ENCODE measurements around the gene LPP. TPM values are rescaled to one million over a fixed set of nuclear protein-coding genes. Genes with fewer than 3 reads are reported as not detected.

Gene LPP
- total RNA-seq, 1 donor from 2014 or later, result 28.2 TPM

DNA sequence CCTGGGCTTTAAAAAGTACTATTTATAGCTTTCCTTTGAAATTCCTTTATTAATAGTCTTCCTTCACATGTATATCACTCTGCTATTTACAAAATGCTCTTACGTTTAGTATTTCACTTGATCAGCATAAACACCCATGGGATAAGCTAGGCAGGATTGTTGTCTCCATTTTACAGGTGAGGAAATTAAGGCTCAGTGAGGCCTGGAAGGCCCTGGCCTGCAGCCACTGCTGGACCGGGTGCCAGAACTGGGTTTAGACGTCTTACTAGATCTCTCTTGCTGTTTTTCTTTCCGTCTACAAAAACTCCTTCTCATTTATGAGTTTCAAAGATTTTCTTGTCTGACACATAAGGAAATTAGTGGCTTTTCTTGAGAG lies 236.4 kb downstream of the LPP start:
- Histone ChIP-seq H3K9ac (ENCODE audit: low read depth in 1 of 3, low read length in 3 of 3) (peak overlapping the region; percentile 40 to 62 (median 46)), H3K27ac (ENCODE audit: low read depth, low read length) (peak overlapping the region; percentile 61), H3K4me1 (ENCODE audit: control insufficient read depth in 3 of 3, insufficient read depth in 3 of 3, low read length in 3 of 3) (peaks cover 14 to 20% (median 15%) of the 10 kb centered on the region in 3 donors), H3K27me3 (ENCODE audit: control insufficient read depth in 3 of 3, insufficient read depth in 3 of 3, low read length in 3 of 3) (no peaks in the 10 kb centered on the region), H3K36me3 (ENCODE audit: control insufficient read depth in 3 of 3, insufficient read depth in 3 of 3, low read length in 3 of 3) (no peaks in the 10 kb centered on the region), H3K9me3 (ENCODE audit: control insufficient read depth in 3 of 3, low read length in 3 of 3) (no peaks in the 10 kb centered on the region), H3K4me3 (ENCODE audit: low read length in 3 of 3) (peak overlapping the region in 1 of 3 donors; percentile 18)

GRCh38 chr3:188390775-188391443 lies 237.0 kb downstream of the LPP start:
- Histone ChIP-seq H3K36me3 (ENCODE audit: control insufficient read depth in 3 of 3, insufficient read depth in 3 of 3, low read length in 3 of 3) (no peaks in the 10 kb centered on the region), H3K27ac (ENCODE audit: low read depth, low read length) (peak overlapping the region; percentile 61), H3K9me3 (ENCODE audit: control insufficient read depth in 3 of 3, low read length in 3 of 3) (no peaks in the 10 kb centered on the region), H3K27me3 (ENCODE audit: control insufficient read depth in 3 of 3, insufficient read depth in 3 of 3, low read length in 3 of 3) (no peaks in the 10 kb centered on the region), H3K4me1 (ENCODE audit: control insufficient read depth in 3 of 3, insufficient read depth in 3 of 3, low read length in 3 of 3) (peaks cover 14 to 20% (median 15%) of the 10 kb centered on the region in 3 donors), H3K9ac (ENCODE audit: low read depth in 1 of 3, low read length in 3 of 3) (peak overlapping the region; percentile 40 to 62 (median 46)), H3K4me3 (ENCODE audit: low read length in 3 of 3) (no peak overlapping the region)

- H3K9me3 ChIP-seq (ENCODE audit: control insufficient read depth in 3 of 3, low read length in 3 of 3), result no peaks in the 10 kb centered on the region
- H3K27me3 ChIP-seq (ENCODE audit: control insufficient read depth in 3 of 3, insufficient read depth in 3 of 3, low read length in 3 of 3), result no peaks in the 10 kb centered on the region
- peaks cover 15 to 23% (median 18%) of the 10 kb centered on the region in 3 donors for H3K4me1 ChIP-seq (ENCODE audit: control insufficient read depth in 3 of 3, insufficient read depth in 3 of 3, low read length in 3 of 3)
- no peak overlapping the region for H3K4me3 ChIP-seq (ENCODE audit: low read length in 3 of 3)
- no peak overlapping the region for H3K9ac ChIP-seq (ENCODE audit: low read depth in 1 of 3, low read length in 3 of 3)
- no peak overlapping the region for H3K27ac ChIP-seq (ENCODE audit: low read depth, low read length)
- H3K36me3 ChIP-seq (ENCODE audit: control insufficient read depth in 3 of 3, insufficient read depth in 3 of 3, low read length in 3 of 3), result no peaks in the 10 kb centered on the region
Measured at GRCh38 chr3:188391592-188391991, 237.6 kb downstream of the LPP start.

- Histone ChIP-seq H3K9me3 (ENCODE audit: control insufficient read depth in 3 of 3, low read length in 3 of 3) (no peaks in the 10 kb centered on the region), H3K4me1 (ENCODE audit: control insufficient read depth in 3 of 3, insufficient read depth in 3 of 3, low read length in 3 of 3) (peaks cover 19 to 27% (median 23%) of the 10 kb centered on the region in 3 donors), H3K27ac (ENCODE audit: low read depth, low read length) (no peak overlapping the region), H3K4me3 (ENCODE audit: low read length in 3 of 3) (no peak overlapping the region), H3K27me3 (ENCODE audit: control insufficient read depth in 3 of 3, insufficient read depth in 3 of 3, low read length in 3 of 3) (no peaks in the 10 kb centered on the region), H3K9ac (ENCODE audit: low read depth in 1 of 3, low read length in 3 of 3) (no peak overlapping the region), H3K36me3 (ENCODE audit: control insufficient read depth in 3 of 3, insufficient read depth in 3 of 3, low read length in 3 of 3) (no peaks in the 10 kb centered on the region)
Measured at GRCh38 chr3:188392076-188392475, 238.1 kb downstream of the LPP start.

DNA sequence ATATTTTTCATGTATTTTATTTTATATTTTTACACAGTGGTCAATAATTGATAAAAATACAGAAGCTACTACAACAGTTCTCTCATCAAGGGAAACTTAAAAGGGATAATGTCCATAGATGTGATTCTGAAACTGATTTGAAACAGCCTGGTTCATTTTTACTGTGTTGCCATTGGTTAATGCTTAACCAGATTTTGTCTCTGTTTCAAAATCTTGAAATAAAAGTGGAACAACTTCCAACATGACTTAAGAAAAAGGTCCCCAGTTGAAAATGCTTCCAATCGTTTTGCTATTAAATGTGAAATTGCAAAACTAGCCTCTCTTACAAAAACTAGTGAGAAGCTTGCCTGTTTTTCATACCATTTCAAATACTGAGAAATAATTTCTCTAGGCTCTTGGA lies 240.7 kb downstream of the LPP start:
- H3K4me1 ChIP-seq (ENCODE audit: control insufficient read depth in 3 of 3, insufficient read depth in 3 of 3, low read length in 3 of 3), result peaks cover 34 to 38% (median 35%) of the 10 kb centered on the region in 3 donors
- H3K27ac ChIP-seq (ENCODE audit: low read depth, low read length), result no peak overlapping the region
- H3K36me3 ChIP-seq (ENCODE audit: control insufficient read depth in 3 of 3, insufficient read depth in 3 of 3, low read length in 3 of 3), result no peaks in the 10 kb centered on the region
- H3K4me3 ChIP-seq (ENCODE audit: low read length in 3 of 3), result no peak overlapping the region
- no peak overlapping the region for H3K9ac ChIP-seq (ENCODE audit: low read depth in 1 of 3, low read length in 3 of 3)
- H3K27me3 ChIP-seq (ENCODE audit: control insufficient read depth in 3 of 3, insufficient read depth in 3 of 3, low read length in 3 of 3), result no peaks in the 10 kb centered on the region
- no peaks in the 10 kb centered on the region for H3K9me3 ChIP-seq (ENCODE audit: control insufficient read depth in 3 of 3, low read length in 3 of 3)

- H3K4me1 ChIP-seq (ENCODE audit: control insufficient read depth in 3 of 3, insufficient read depth in 3 of 3, low read length in 3 of 3), result peaks cover 19 to 29% (median 21%) of the 10 kb centered on the region in 3 donors
Measured at GRCh38 chr3:188396251-188396650, 242.3 kb downstream of the LPP start.

GRCh38 chr3:188396900-188397299 lies 242.9 kb downstream of the LPP start:
- Histone ChIP-seq H3K4me3 (ENCODE audit: low read length in 3 of 3) (peak overlapping the region; percentile 37 to 52 (median 49)), H3K27ac (ENCODE audit: low read depth, low read length) (peak overlapping the region; percentile 85), H3K9ac (ENCODE audit: low read depth in 1 of 3, low read length in 3 of 3) (peak overlapping the region; percentile 46 to 60 (median 60)), H3K4me1 (ENCODE audit: control insufficient read depth in 3 of 3, insufficient read depth in 3 of 3, low read length in 3 of 3) (peaks cover 19 to 29% (median 21%) of the 10 kb centered on the region in 3 donors), H3K27me3 (ENCODE audit: control insufficient read depth in 3 of 3, insufficient read depth in 3 of 3, low read length in 3 of 3) (no peaks in the 10 kb centered on the region), H3K36me3 (ENCODE audit: control insufficient read depth in 3 of 3, insufficient read depth in 3 of 3, low read length in 3 of 3) (no peaks in the 10 kb centered on the region), H3K9me3 (ENCODE audit: control insufficient read depth in 3 of 3, low read length in 3 of 3) (no peaks in the 10 kb centered on the region)

More at GRCh38 chr3:188396251-188396650, 242.3 kb downstream of the LPP start:
- Histone ChIP-seq H3K27me3 (ENCODE audit: control insufficient read depth in 3 of 3, insufficient read depth in 3 of 3, low read length in 3 of 3) (no peaks in the 10 kb centered on the region), H3K9me3 (ENCODE audit: control insufficient read depth in 3 of 3, low read length in 3 of 3) (no peaks in the 10 kb centered on the region), H3K36me3 (ENCODE audit: control insufficient read depth in 3 of 3, insufficient read depth in 3 of 3, low read length in 3 of 3) (no peaks in the 10 kb centered on the region), H3K27ac (ENCODE audit: low read depth, low read length) (peak overlapping the region; percentile 85), H3K4me3 (ENCODE audit: low read length in 3 of 3) (no peak overlapping the region), H3K9ac (ENCODE audit: low read depth in 1 of 3, low read length in 3 of 3) (peak overlapping the region in 1 of 3 donors; percentile 60)

DNA sequence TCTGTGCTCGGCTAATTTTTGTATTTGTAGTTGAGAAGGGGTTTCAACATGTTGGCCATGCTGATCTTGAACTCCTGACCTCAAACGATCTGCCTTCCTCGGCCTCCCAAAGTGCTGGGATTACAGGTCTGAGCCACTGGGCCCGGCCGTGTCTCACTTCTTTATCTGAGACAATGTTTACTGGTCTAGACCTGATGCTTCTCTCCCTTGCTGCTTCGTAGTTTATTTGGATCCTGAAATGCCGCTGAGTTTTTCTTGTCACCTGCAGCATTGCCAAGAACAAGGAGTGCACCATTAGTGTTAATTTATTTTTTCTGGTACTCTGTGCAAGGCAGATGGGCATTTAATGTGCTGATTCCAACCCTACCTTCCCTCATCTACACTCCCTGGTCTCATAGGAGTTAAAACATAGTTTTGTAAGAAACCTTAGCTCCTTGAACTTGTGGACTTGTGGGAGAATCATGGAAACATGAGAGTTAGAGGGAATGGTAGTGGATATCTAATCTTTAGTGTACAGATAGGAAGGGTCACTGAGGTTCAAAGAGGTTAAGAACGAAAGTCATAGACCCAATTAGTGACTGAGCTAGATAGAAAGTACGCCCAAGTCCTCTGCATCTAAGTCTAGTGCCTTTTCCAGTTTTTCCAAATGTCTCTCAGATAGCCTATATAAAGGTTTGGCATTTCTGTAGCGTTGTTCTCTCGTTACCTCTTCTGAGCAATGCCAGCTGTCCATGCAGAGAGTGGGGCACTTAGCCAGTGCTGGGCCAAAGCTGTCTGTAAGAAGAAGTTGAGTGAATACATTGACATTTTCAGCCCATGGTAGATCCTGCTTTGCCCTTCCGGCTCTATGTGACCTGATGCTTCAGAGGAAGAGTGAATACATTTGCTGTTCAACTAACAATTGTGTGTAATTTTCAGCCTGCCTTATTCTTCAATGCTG lies 244.1 kb downstream of the LPP start:
- peak overlapping the region in 1 of 3 donors; percentile 49 for H3K4me3 ChIP-seq (ENCODE audit: low read length in 3 of 3)
- no peaks in the 10 kb centered on the region for H3K36me3 ChIP-seq (ENCODE audit: control insufficient read depth in 3 of 3, insufficient read depth in 3 of 3, low read length in 3 of 3)
- peaks cover 19 to 29% (median 21%) of the 10 kb centered on the region in 3 donors for H3K4me1 ChIP-seq (ENCODE audit: control insufficient read depth in 3 of 3, insufficient read depth in 3 of 3, low read length in 3 of 3)
- no peaks in the 10 kb centered on the region for H3K27me3 ChIP-seq (ENCODE audit: control insufficient read depth in 3 of 3, insufficient read depth in 3 of 3, low read length in 3 of 3)
- H3K9ac ChIP-seq (ENCODE audit: low read depth in 1 of 3, low read length in 3 of 3), result peak overlapping the region in 2 of 3 donors; percentile 25 to 60
- no peaks in the 10 kb centered on the region for H3K9me3 ChIP-seq (ENCODE audit: control insufficient read depth in 3 of 3, low read length in 3 of 3)
- peak overlapping the region; percentile 85 for H3K27ac ChIP-seq (ENCODE audit: low read depth, low read length)

DNA sequence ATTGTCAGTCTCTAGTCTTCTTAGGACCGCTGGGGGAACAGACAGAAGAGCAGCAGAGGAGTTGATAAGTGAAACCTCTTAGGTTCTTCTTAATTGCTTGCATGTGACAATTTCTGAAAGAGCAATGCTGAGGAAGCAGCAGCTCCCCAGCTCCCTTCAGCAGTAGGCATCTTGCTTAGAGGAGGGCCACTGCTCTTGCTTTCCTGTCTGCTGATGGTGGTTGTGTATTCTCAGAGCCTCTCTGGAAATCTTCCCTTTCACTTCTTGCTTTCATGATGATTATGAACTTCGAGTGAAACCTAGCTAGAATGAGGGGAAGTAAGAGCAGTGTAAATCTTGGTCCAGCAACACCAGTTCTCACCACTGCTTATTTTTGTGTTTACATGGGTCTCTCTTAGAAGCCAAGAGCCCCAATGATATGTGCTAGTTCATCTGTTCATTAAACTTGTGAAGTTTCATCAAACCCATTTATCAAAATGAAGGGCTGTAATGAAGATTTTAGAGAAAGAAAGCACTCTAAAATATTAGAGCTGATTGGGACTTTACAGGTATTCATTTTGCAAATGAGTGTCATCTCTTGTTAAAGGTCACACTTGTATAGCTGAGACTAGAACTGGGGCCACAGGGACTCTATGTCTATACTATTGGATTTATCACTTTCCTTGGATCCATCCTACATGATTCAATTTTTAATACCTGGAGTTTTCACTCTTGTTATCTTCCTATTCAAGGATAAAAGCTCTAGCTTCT lies 246.7 kb downstream of the LPP start:
- Histone ChIP-seq H3K4me1 (ENCODE audit: control insufficient read depth in 3 of 3, insufficient read depth in 3 of 3, low read length in 3 of 3) (peaks cover 19 to 29% (median 21%) of the 10 kb centered on the region in 3 donors), H3K36me3 (ENCODE audit: control insufficient read depth in 3 of 3, insufficient read depth in 3 of 3, low read length in 3 of 3) (peaks cover 0 to 3% (median 0%) of the 10 kb centered on the region in 3 donors), H3K27ac (ENCODE audit: low read depth, low read length) (no peak overlapping the region), H3K9me3 (ENCODE audit: control insufficient read depth in 3 of 3, low read length in 3 of 3) (no peaks in the 10 kb centered on the region), H3K9ac (ENCODE audit: low read depth in 1 of 3, low read length in 3 of 3) (no peak overlapping the region), H3K27me3 (ENCODE audit: control insufficient read depth in 3 of 3, insufficient read depth in 3 of 3, low read length in 3 of 3) (no peaks in the 10 kb centered on the region), H3K4me3 (ENCODE audit: low read length in 3 of 3) (no peak overlapping the region)
